HG02943 (cell line): Measurements from ENCODE around the gene SLC25A13.

Source experiments
- ATAC-seq: cut with Tn5 transposase; IDR thresholded peaks from one replicate; pipeline ENCODE4 v1.9.1; 2021; ENCODE audit warnings: mild to moderate bottlenecking, low read depth, moderate library complexity; ENCODE audit not compliant: unreplicated experiment

The SLC25A13 gene

GRCh38 chr7:96248405-96248804 lies 73.5 kb downstream of the SLC25A13 start:
- ATAC-seq: no peak

DNA sequence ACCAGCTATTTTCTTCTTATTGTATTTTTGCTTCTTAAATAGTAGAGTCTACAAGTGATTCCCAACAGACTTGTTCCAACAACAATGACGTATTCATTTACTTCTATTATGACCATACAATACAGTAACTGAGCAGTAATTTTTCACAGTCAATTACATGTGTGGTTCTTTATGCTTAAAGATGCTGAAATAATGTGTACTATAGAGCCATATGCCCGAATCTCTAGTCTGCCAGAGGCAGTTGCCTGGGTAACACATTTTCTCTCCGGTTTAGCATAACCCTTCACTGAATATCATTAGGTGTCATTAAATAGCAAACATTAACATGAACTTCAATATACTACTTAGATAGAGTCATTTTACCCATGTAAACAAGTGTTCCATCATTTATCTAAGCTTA lies 75.0 kb downstream of the SLC25A13 start:
- no peak for ATAC-seq

GRCh38 chr7:96244992-96245292 lies 77.0 kb downstream of the SLC25A13 start:
- ATAC-seq: no peak

DNA sequence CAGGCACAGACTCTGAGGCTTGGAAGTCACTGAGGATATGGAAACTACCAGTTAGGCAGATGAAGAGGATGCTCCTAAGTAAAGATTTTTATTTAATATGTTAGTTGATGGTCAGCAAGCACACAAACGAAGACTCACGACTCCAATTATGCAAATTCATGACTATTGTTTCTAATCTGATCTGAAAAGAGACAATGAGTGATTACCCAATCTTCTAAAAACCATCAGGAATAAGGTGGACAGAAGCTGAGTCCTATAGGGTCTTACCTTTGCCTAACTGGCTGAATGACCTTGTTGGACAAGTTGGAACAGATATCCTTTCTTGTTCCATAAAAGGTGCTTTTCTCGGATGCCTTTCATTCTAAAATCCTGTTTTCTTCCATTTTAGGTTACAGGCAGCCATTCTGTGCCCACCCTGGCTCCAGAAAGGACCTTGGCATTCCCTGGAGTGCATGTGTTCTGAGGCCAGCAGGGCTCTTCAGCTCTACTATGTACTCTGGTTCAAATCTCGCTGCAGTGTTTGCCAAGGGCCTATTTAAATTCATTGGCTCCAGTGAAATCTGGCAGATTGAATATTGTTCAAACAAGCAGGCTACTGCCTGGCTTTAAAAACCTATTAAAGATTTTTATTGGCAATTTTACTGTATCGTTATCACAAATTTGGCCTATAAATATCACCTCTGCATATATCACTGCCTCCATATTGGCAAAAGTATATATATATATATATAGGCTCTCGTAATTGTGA lies 77.5 kb downstream of the SLC25A13 start:
- no peak for ATAC-seq

DNA sequence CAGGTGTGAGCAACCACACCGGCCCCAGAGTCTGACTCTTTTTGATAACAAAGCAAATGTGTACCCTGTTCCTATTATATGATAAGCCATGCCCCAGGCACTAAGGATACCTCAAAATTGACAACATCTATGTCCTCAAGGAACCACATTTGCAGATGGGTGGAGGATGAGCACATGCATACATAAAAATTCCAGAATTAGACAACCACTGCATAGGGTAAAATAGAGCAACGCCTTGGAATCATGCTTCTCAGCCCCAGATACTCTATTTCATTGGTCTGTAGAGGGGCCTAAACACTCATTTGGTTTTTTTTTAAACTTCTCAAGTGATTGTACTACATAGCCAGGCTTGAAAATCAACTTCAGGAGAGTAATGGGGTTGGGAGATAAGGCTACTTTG lies 78.7 kb downstream of the SLC25A13 start:
- no peak for ATAC-seq

DNA sequence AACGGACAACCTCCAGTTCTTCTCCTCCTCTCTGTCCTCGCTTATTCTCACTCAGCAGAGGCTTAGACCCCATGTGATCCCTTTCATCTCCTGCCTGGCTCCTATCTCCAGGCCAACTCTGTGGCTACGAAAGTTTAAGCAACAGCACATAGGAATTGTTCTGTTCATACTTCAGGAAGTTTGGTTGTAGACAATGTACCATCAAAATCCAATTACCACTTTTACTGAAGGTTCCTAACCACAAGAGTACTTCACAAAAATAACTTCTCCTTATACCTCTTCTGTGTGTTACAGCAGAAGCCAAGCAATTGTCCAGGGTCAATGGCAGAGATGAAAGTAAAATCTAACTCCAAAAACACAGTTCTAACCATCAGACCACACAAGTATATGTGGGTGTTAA lies 80.0 kb downstream of the SLC25A13 start:
- no peak for ATAC-seq

DNA sequence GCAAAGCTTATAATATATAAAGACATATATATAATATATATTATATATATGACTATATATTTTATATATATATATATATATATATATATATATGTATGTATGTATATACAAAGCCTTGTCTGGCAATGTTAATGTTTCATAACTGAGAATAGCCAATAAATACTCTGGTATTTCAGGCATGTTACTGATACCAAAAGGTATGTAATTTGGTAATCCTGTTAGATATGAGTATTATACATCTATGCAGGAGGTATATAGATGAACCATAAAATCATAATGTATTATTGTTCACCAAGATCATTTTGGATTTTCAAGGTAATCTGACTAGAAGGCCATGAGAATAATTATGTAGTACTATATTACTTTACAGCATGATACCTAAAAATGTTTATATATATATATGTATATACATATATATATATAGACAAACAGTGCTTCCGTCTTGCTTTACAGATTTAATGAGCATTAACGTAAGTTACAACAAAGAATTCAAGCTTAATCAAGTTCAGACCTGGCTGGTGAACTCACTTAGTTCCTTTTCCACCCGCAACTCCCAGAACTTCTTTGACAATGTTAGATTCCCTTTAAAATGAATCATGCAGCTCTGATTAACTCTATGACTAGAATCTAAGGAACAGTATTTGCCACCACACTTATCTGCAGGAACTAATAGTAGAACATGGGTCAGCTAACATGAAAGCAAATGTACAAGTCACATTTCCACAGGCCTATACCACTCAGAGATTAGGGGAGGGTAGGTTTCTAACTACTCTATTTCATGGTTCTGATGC lies 82.7 kb downstream of the SLC25A13 start:
- no peak for ATAC-seq

GRCh38 chr7:96238474-96238873 lies 83.4 kb downstream of the SLC25A13 start:
- no peak for ATAC-seq

- no peak for ATAC-seq
These were observed 84.9 kb downstream of the SLC25A13 start for GRCh38 chr7:96237040-96237439.

DNA sequence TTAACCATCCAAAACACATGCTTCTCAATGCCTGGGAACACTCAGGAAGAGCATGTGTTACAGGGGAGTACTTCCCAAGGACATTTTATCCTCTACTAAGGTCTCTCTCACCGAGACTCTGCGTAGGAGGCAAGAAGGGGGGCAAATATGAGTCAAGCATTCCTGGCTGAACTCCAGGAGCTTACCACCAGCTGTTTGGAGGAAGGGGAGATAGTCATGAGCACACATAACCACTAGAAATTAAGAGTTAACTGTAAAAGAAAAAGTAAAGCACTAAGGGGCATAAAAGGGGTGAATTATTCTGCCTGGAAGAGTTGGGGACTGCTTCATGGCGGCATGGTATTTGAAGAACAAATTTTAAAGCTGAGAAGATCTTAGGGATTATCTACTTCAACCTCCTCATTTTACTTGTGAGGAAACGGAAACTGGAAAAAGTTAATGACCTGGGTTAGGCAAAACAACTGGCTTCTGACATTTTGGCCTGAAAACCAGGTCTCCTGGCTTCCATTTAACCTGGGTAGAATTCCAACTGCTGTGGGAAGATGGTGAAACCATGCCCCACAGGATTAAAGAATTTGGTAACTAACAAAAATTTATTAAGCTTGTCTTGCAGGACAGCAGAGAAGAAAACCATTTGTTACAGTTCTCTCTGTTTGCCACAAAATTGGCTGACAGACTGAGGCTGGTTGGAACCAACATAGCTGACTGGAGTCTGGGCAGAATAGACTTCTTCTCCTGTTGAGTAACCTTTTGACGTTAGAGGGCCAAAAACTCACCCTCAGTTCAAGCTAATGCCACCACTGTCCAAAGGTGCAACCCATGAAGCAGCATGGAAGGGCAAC lies 85.5 kb downstream of the SLC25A13 start:
- ATAC-seq: no peak

DNA sequence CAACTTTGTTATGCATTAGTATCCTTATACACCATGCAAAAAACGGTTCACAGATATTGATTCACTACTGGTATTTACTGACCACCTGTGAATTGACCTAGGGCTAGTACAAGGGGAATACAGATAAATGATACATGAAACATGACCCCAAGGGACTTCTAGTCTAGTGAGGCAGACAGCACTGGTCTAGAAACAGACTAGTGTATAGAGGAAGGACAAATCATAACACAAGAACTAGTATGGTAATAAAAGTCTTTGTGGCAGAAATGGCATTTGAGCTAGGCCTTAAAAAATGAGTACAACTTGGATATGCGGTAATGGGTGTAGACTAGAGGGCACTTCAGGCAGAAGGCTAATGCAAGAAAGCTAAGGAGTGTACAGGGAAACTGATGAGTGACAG lies 86.6 kb downstream of the SLC25A13 start:
- ATAC-seq: no peak

DNA sequence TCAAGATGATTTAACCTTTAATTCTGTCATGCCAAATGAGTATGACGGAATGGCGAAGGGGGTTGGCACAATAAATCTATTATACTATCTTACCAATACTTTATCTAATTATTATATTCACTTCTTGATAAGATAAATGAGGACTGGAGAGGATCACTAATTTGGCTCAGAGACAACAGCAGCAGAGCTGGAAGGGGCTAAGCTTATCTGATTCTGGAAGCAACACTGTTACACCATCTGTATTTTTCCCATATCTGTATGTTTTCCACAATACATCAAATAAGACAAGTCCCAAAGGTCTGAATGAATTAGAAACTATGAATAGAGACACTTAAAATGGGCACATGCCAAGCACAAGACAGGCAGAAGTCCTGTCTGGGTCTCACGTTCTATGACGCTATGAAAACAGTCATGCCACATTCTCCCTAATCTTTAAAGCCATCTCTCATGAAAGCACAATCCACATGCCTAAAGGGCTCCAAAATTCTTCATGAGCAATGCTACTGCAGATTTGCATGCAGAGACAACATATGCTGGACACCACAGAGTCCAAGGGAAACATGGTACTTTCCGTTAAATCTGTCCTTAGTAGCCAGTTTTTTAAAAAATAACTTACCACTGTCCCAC lies 88.3 kb downstream of the SLC25A13 start:
- ATAC-seq: no peak

DNA sequence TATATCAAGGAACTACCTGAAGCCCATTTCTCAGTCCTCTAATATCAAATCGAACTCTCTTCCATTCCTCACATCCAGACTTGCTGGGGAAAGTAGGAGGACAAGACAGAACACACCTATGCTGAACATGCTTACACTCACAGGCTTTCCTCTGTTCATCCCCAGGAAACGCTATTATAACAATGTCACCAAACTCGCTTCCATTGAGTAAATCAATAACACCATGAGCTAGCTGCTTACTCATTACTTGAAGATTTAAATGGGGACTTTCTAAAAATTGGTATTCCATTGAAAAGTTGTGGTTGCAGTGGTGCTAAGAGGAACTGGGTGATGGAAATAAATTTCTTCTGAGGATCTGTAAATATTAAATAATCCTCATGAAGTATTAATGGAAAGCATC lies 88.8 kb downstream of the SLC25A13 start:
- no peak for ATAC-seq

GRCh38 chr7:96228760-96229159 lies 93.1 kb downstream of the SLC25A13 start:
- ATAC-seq: no peak

- ATAC-seq: no peak
These were observed 96.6 kb downstream of the SLC25A13 start for GRCh38 chr7:96225251-96225650.

GRCh38 chr7:96224685-96225084 lies 97.2 kb downstream of the SLC25A13 start:
- ATAC-seq: no peak

- ATAC-seq: no peak
These were observed 97.8 kb downstream of the SLC25A13 start for GRCh38 chr7:96224073-96224472.

- no peak for ATAC-seq
These were observed 100.0 kb downstream of the SLC25A13 start for GRCh38 chr7:96221888-96222287.

GRCh38 chr7:96219378-96220130 lies 102.3 kb downstream of the SLC25A13 start:
- no peak for ATAC-seq

- ATAC-seq: no peak
These were observed 103.1 kb downstream of the SLC25A13 start for GRCh38 chr7:96218664-96219243.
